Fibroblast of pulmonary artery (primary cell): ENCODE data around the gene BAIAP2.

Source experiments
- DNase-seq: peaks from one replicate; pipeline ENCODE4 v3.0.0-alpha.2; 2010; ENCODE audit warnings: low read depth
- H3K4me3 ChIP-seq: replicated peaks from 2 replicates; pipeline ENCODE4 v1.5.1; 2011; ENCODE audit warnings: low read depth, mild to moderate bottlenecking, control low read depth, low read length, moderate library complexity
- CTCF ChIP-seq: IDR thresholded peaks from 2 replicates; pipeline ENCODE4 v1.5.1; 2011; ENCODE audit warnings: mild to moderate bottlenecking, control low read depth, low read length, inconsistent platforms; ENCODE audit errors: missing control alignments

BAIAP2 gene

GRCh38 chr17:81056312-81056711 is 21.4 kb downstream of the BAIAP2 start:
- TF ChIP-seq CTCF: no peak
- DNase-seq: no peak
- no peak overlapping the region for H3K4me3 ChIP-seq

- peak; percentile 60 for DNase-seq
- no peak for TF ChIP-seq CTCF
- H3K4me3 ChIP-seq: no peak overlapping the region
Observed at GRCh38 chr17:81057079-81057730, 22.3 kb downstream of the BAIAP2 start.

GRCh38 chr17:81057777-81058176 is 22.8 kb downstream of the BAIAP2 start:
- TF ChIP-seq CTCF: no peak
- no peak overlapping the region for H3K4me3 ChIP-seq
- DNase-seq: no peak

- DNase-seq: no peak
- H3K4me3 ChIP-seq: no peak overlapping the region
- TF ChIP-seq CTCF: no peak
Observed at GRCh38 chr17:81058263-81058871, 23.4 kb downstream of the BAIAP2 start.

- TF ChIP-seq CTCF: no peak
- DNase-seq: peak; percentile 48
- H3K4me3 ChIP-seq: no peak overlapping the region
Observed at GRCh38 chr17:81059026-81059425, 24.1 kb downstream of the BAIAP2 start.

GRCh38 chr17:81060416-81060815 is 25.5 kb downstream of the BAIAP2 start:
- H3K4me3 ChIP-seq: no peak overlapping the region
- no peak for TF ChIP-seq CTCF
- no peak for DNase-seq
